Measurements from ENCODE around the gene GATB. TPM values are rescaled to one million over a fixed set of nuclear protein-coding genes. Genes with fewer than 3 reads are reported as not detected.

The GATB gene
- total and polyA plus RNA-seq, 10 donors: 12.6 to 22.7 (median 17.8) TPM

GRCh38 chr4:151678048-151678872, 82.5 kb downstream of the GATB start:
- no peak for TF ChIP-seq POLR2A (IDR thresholded peaks at IDR 0.05)
- TF ChIP-seq, protein P1, sequence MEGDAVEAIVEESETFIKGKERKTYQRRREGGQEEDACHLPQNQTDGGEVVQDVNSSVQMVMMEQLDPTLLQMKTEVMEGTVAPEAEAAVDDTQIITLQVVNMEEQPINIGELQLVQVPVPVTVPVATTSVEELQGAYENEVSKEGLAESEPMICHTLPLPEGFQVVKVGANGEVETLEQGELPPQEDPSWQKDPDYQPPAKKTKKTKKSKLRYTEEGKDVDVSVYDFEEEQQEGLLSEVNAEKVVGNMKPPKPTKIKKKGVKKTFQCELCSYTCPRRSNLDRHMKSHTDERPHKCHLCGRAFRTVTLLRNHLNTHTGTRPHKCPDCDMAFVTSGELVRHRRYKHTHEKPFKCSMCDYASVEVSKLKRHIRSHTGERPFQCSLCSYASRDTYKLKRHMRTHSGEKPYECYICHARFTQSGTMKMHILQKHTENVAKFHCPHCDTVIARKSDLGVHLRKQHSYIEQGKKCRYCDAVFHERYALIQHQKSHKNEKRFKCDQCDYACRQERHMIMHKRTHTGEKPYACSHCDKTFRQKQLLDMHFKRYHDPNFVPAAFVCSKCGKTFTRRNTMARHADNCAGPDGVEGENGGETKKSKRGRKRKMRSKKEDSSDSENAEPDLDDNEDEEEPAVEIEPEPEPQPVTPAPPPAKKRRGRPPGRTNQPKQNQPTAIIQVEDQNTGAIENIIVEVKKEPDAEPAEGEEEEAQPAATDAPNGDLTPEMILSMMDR (IDR thresholded peaks at IDR 0.05 in 8 of 11, conservative IDR thresholded peaks at IDR 0.05 in 3 of 11): no peak
- TF ChIP-seq POLR2AphosphoS5 (IDR thresholded peaks at IDR 0.05): no peak
- no peaks in the 10 kb centered on the region for H3K4me1 ChIP-seq
- peaks cover 0 to 54% (median 0%) of the 10 kb centered on the region in 6 donors for H3K36me3 ChIP-seq
- H3K9me3 ChIP-seq: no peaks in the 10 kb centered on the region
- intact Hi-C loops (cut with DNase I; ENCODE audit: low total_unique reads): no loop called here
- no peaks in the 10 kb centered on the region for H3K27me3 ChIP-seq (replicated peaks in 1 of 7)
- 79 to 84% (median 83%) methylated on average over 14 of the region's 14 CpGs for WGBS, 5 donors
- no peak overlapping the region for H3K27ac ChIP-seq
- no peak for DNase-seq
- H3K4me3 ChIP-seq: no peak overlapping the region

DNA sequence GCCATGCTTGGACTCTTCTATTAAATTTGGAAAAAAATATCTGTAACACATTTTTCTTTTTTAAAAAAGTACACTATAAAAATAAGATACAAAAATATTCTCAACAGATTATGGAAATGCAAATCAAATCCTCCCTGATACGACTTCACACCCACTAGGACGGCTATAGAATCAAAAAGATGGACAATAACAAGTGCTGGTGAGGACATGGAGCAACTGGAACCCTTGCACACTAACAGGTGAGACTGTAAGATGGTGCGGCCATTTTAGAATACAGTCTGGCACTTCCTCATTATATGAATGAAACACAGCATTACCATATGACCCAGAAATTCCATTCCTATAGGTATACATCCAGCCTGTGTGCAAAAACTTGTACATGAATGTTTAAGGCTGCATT, 83.6 kb downstream of the GATB start:
- TF ChIP-seq POLR2A (IDR thresholded peaks at IDR 0.05) (no peak), POLR2AphosphoS5 (IDR thresholded peaks at IDR 0.05) (no peak)
- TF ChIP-seq, protein P1 (IDR thresholded peaks at IDR 0.05 in 8 of 11, conservative IDR thresholded peaks at IDR 0.05 in 3 of 11): no peak
- Histone ChIP-seq H3K27me3 (replicated peaks in 1 of 7) (no peaks in the 10 kb centered on the region), H3K27ac (no peak overlapping the region), H3K4me3 (no peak overlapping the region), H3K36me3 (peaks cover 0 to 50% (median 0%) of the 10 kb centered on the region in 6 donors), H3K4me1 (no peaks in the 10 kb centered on the region), H3K9me3 (no peaks in the 10 kb centered on the region)
- 63 to 97% (median 91%) methylated on average over 3 of the region's 3 CpGs for WGBS, 5 donors
- intact Hi-C loops (cut with DNase I; ENCODE audit: low total_unique reads): no loop called here
- DNase-seq: no peak

DNA sequence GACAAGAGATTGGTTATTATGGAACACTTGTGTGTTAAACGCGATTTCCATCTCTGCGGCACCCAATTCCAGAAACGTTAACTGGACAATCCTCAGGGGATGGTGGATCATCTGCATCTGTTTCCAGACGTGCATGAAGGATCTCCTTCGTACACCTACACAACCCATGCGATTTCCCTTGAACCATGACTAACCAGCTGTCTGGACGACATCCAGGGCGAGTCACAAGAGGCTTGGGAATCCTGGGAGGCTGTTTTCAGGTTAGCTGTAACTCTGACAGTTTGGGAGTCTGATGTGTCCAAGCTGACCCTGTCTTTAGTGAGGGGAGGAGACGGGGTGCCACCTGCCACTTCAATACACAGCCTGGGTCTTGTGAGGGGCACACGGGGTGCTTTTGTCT, 84.5 kb downstream of the GATB start:
- TF ChIP-seq POLR2AphosphoS5 (IDR thresholded peaks at IDR 0.05): no peak
- no peak for TF ChIP-seq POLR2A (IDR thresholded peaks at IDR 0.05)
- TF ChIP-seq, protein P1 (IDR thresholded peaks at IDR 0.05 in 8 of 11, conservative IDR thresholded peaks at IDR 0.05 in 3 of 11): no peak
- H3K36me3 ChIP-seq: peaks cover 0 to 49% (median 0%) of the 10 kb centered on the region in 6 donors
- intact Hi-C loops (cut with DNase I; ENCODE audit: low total_unique reads): no loop called here
- no peak for DNase-seq
- H3K27me3 ChIP-seq (replicated peaks in 1 of 7): no peaks in the 10 kb centered on the region
- no peaks in the 10 kb centered on the region for H3K4me1 ChIP-seq
- H3K9me3 ChIP-seq: no peaks in the 10 kb centered on the region
- WGBS, 5 donors: 90 to 95% (median 93%) methylated on average over 11 of the region's 11 CpGs
- no peak overlapping the region for H3K4me3 ChIP-seq
- no peak overlapping the region for H3K27ac ChIP-seq

DNA sequence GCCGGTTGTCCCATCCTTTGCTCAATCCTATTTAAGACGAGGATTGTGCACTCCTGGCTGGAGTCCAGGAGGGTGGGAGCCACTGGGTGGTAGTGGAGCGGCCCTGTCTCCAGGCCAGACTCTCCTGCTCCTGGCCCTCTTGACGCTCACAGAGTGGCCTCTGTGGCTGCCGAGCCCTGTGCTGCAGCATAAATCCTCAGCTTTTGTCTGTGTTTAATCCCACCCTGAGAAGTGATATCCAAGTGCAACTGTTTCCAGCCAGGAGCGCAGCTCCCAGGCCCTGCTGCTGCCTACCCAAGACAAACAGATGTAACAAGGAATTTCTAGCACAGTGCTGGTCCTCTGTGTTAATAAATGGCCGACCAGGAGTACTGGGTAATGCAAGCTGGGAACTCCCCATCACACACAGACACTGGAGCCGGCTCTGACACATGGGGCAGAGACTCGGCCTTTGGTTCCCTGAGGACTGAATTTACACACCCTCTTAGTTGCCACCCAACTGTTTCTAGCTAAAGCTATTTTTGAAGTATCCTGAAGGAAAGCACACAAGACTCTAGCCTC, 85.3 kb downstream of the GATB start:
- no peak for DNase-seq
- intact Hi-C loops (cut with DNase I; ENCODE audit: low total_unique reads): no loop called here
- Histone ChIP-seq H3K27me3 (replicated peaks in 1 of 7) (no peaks in the 10 kb centered on the region), H3K4me1 (no peaks in the 10 kb centered on the region), H3K4me3 (no peak overlapping the region), H3K27ac (no peak overlapping the region), H3K36me3 (peaks cover 0 to 53% (median 0%) of the 10 kb centered on the region in 6 donors), H3K9me3 (no peaks in the 10 kb centered on the region)
- TF ChIP-seq POLR2AphosphoS5 (IDR thresholded peaks at IDR 0.05): no peak
- no peak for TF ChIP-seq POLR2A (IDR thresholded peaks at IDR 0.05)
- TF ChIP-seq, protein P1 (IDR thresholded peaks at IDR 0.05 in 8 of 11, conservative IDR thresholded peaks at IDR 0.05 in 3 of 11): no peak
- 73 to 90% (median 87%) methylated on average over 6 to 9 of the region's 9 CpGs for WGBS, 5 donors
